Right hindlimb (tissue), 1 donor: Measurements from ENCODE around the gene RGS13.

Experiments
- DNase-seq: peaks from one replicate; pipeline ENCODE4 v3.0.0-alpha.2; 2018

The RGS13 gene

GRCh38 chr1:192635939-192636338 lies at the start of gene RGS13:
RGS13 (plus strand) TSS chr1:192636147; CDS start chr1:192644335, 8,188 bp downstream.
- DNase-seq: no peak

- DNase-seq: no peak
These were observed 48.3 kb upstream of the RGS13 start for GRCh38 chr1:192587386-192588266.

GRCh38 chr1:192588546-192588945 lies 47.4 kb upstream of the RGS13 start:
- DNase-seq: no peak

GRCh38 chr1:192589813-192590212 lies 46.1 kb upstream of the RGS13 start:
- DNase-seq: no peak

GRCh38 chr1:192592517-192592916 lies 43.4 kb upstream of the RGS13 start:
- no peak for DNase-seq

- DNase-seq: no peak
These were observed 42.8 kb upstream of the RGS13 start for GRCh38 chr1:192592981-192593708.

- no peak for DNase-seq
These were observed 40.6 kb upstream of the RGS13 start for GRCh38 chr1:192595299-192595698.

- DNase-seq: no peak
These were observed 37.4 kb upstream of the RGS13 start for GRCh38 chr1:192598589-192598988.

GRCh38 chr1:192600275-192600674 lies 35.7 kb upstream of the RGS13 start:
- DNase-seq: no peak

GRCh38 chr1:192601143-192601542 lies 34.8 kb upstream of the RGS13 start:
- DNase-seq: no peak

GRCh38 chr1:192601567-192601966 lies 34.4 kb upstream of the RGS13 start:
- no peak for DNase-seq

- DNase-seq: no peak
These were observed 33.2 kb upstream of the RGS13 start for GRCh38 chr1:192602757-192603156.

- no peak for DNase-seq
These were observed 32.6 kb upstream of the RGS13 start for GRCh38 chr1:192603218-192603787.

GRCh38 chr1:192604979-192605620 lies 30.8 kb upstream of the RGS13 start:
- no peak for DNase-seq

- DNase-seq: no peak
These were observed 27.3 kb upstream of the RGS13 start for GRCh38 chr1:192608671-192609070.

- DNase-seq: peak; percentile 27
These were observed 26.6 kb upstream of the RGS13 start for GRCh38 chr1:192609110-192610079.

GRCh38 chr1:192610112-192610889 lies 25.6 kb upstream of the RGS13 start:
- no peak for DNase-seq

GRCh38 chr1:192615055-192615454 lies 20.9 kb upstream of the RGS13 start:
- no peak for DNase-seq

GRCh38 chr1:192620071-192620635 lies 15.8 kb upstream of the RGS13 start:
- DNase-seq: no peak

- DNase-seq: no peak
These were observed 9.4 kb upstream of the RGS13 start for GRCh38 chr1:192626366-192627179.
